ENCODE data around the gene GOLGA8H.
A peak's percentile ranks its signal among the peaks of the same experiment; 100 is the strongest.
"Not testable (repeated sequence)": the region's sequence is repeated elsewhere in the genome, so short reads cannot be mapped to it uniquely, and the experiment has no call there.

Gene GOLGA8H

GRCh38 chr15:30603796-30604195 lies at the start of gene GOLGA8H:
GOLGA8H (plus strand) TSS chr15:30604028; CDS start chr15:30604126, 98 bp downstream.
- DNase-seq (ENCODE audit: low spot score), result not testable (repeated sequence)

GRCh38 chr15:30566949-30567348 lies 36.9 kb upstream of the GOLGA8H start:
- not testable (repeated sequence) for DNase-seq (ENCODE audit: low spot score)

- DNase-seq (ENCODE audit: low spot score), result not testable (repeated sequence)
These were observed 30.8 kb upstream of the GOLGA8H start for GRCh38 chr15:30573012-30573491.

GRCh38 chr15:30579394-30579970 lies 24.3 kb upstream of the GOLGA8H start:
- not testable (repeated sequence) for DNase-seq (ENCODE audit: low spot score)

- DNase-seq (ENCODE audit: low spot score), result not testable (repeated sequence)
These were observed 23.1 kb upstream of the GOLGA8H start for GRCh38 chr15:30580716-30581115.

- DNase-seq (ENCODE audit: low spot score), result not testable (repeated sequence)
These were observed 4.9 kb upstream of the GOLGA8H start for GRCh38 chr15:30598953-30599352.

- not testable (repeated sequence) for DNase-seq (ENCODE audit: low spot score)
These were observed 8.4 kb downstream of the GOLGA8H start for GRCh38 chr15:30612271-30612670.

- not testable (repeated sequence) for DNase-seq (ENCODE audit: low spot score)
These were observed 17.5 kb downstream of the GOLGA8H start for GRCh38 chr15:30621342-30621741.

GRCh38 chr15:30625436-30626193 lies 21.8 kb downstream of the GOLGA8H start, which contains the start of gene ARHGAP11B:
ARHGAP11B (plus strand) TSS chr15:30626128.
- DNase-seq (ENCODE audit: low spot score), result peak; percentile 58

- not testable (repeated sequence) for DNase-seq (ENCODE audit: low spot score)
These were observed 22.4 kb downstream of the GOLGA8H start for GRCh38 chr15:30626194-30626565.

- DNase-seq (ENCODE audit: low spot score), result not testable (repeated sequence)
These were observed 22.8 kb downstream of the GOLGA8H start for GRCh38 chr15:30626632-30627031.

- DNase-seq (ENCODE audit: low spot score), result no peak
These were observed 46.4 kb downstream of the GOLGA8H start for GRCh38 chr15:30650012-30650929.

- not testable (repeated sequence) for DNase-seq (ENCODE audit: low spot score)
These were observed 57.3 kb downstream of the GOLGA8H start for GRCh38 chr15:30661154-30661553.
